Endometrium (tissue), 2 donors: ENCODE results near the gene NSFL1C.

Source experiments
- FAIRE-seq: peaks from 2 replicates; lab custom pipeline; 2012; peaks lifted over from hg19 to GRCh38; lab: Jason Lieb, UNC
- donor health status: control.
- donor health status: control.

The NSFL1C gene

GRCh38 chr20:1460275-1460674 is 6.4 kb downstream of the NSFL1C start:
- no peak for FAIRE-seq

- no peak for FAIRE-seq
These were observed 8.7 kb downstream of the NSFL1C start for GRCh38 chr20:1457992-1458391.

- no peak for FAIRE-seq
These were observed 10.3 kb downstream of the NSFL1C start for GRCh38 chr20:1456300-1456699.

GRCh38 chr20:1450926-1451491 is 15.6 kb downstream of the NSFL1C start:
- FAIRE-seq, result no peak

- no peak for FAIRE-seq
These were observed 17.3 kb downstream of the NSFL1C start for GRCh38 chr20:1449370-1449769.

- no peak for FAIRE-seq
These were observed 18.5 kb downstream of the NSFL1C start for GRCh38 chr20:1448081-1448620.

GRCh38 chr20:1446536-1446935 is 20.1 kb downstream of the NSFL1C start:
- no peak for FAIRE-seq

GRCh38 chr20:1443085-1443484 is 23.6 kb downstream of the NSFL1C start:
- FAIRE-seq, result no peak

- no peak for FAIRE-seq
These were observed 24.3 kb downstream of the NSFL1C start for GRCh38 chr20:1442304-1442703.

GRCh38 chr20:1441133-1441532 is 25.5 kb downstream of the NSFL1C start:
- FAIRE-seq, result no peak

GRCh38 chr20:1440024-1440423 is 26.6 kb downstream of the NSFL1C start:
- FAIRE-seq, result no peak

- no peak for FAIRE-seq
These were observed 28.3 kb downstream of the NSFL1C start for GRCh38 chr20:1438361-1438760.

- peak; percentile 48 for FAIRE-seq
These were observed 29.3 kb downstream of the NSFL1C start for GRCh38 chr20:1437235-1437904.

- FAIRE-seq, result no peak
These were observed 30.4 kb downstream of the NSFL1C start for GRCh38 chr20:1436263-1436662.

- FAIRE-seq, result no peak
These were observed 31.3 kb downstream of the NSFL1C start for GRCh38 chr20:1435337-1435699.

GRCh38 chr20:1434571-1435336 is 31.9 kb downstream of the NSFL1C start:
- no peak for FAIRE-seq

GRCh38 chr20:1431158-1431557 is 35.5 kb downstream of the NSFL1C start:
- FAIRE-seq, result no peak

GRCh38 chr20:1430004-1430451 is 36.6 kb downstream of the NSFL1C start:
- FAIRE-seq, result no peak

- FAIRE-seq, result no peak
These were observed 37.4 kb downstream of the NSFL1C start for GRCh38 chr20:1429143-1429728.

GRCh38 chr20:1427457-1428054 is 39.1 kb downstream of the NSFL1C start:
- no peak for FAIRE-seq

- FAIRE-seq, result no peak
These were observed 40.3 kb downstream of the NSFL1C start for GRCh38 chr20:1426231-1426849.

- no peak for FAIRE-seq
These were observed 42.3 kb downstream of the NSFL1C start for GRCh38 chr20:1424336-1424735.
